HepG2 (cell line): Measurements from ENCODE around the gene LENEP. TPM values are rescaled to one million over a fixed set of nuclear protein-coding genes. Genes with fewer than 3 reads are reported as not detected.

Experiments
- CC2D1A ChIP-seq: sonication (generic); formaldehyde crosslinking; IDR thresholded peaks from 2 replicates; pipeline ENCODE4 v1.8.1; 2023; ENCODE audit warnings: mild to moderate bottlenecking, missing genetic modification reagents
- KMT2A ChIP-seq: sonication (generic); formaldehyde crosslinking; IDR thresholded peaks from 2 replicates; pipeline ENCODE4 v1.4.0; 2020; ENCODE audit warnings: missing genetic modification reagents
- MBD4 ChIP-seq: IDR thresholded peaks from 2 replicates; pipeline ENCODE4 v1.6.1; 2012; ENCODE audit warnings: low read length, inconsistent platforms, borderline replicate concordance
- MTA1 ChIP-seq: sonication (generic); formaldehyde crosslinking; IDR thresholded peaks from 2 replicates; pipeline ENCODE4 v1.4.0; 2020; ENCODE audit warnings: missing genetic modification reagents, mild to moderate bottlenecking, borderline replicate concordance
- NAIF1 ChIP-seq: sonication (generic); formaldehyde crosslinking; IDR thresholded peaks from 2 replicates; pipeline ENCODE4 v1.5.0; 2020; ENCODE audit warnings: mild to moderate bottlenecking, missing genetic modification reagents, borderline replicate concordance
- NFE2L2 ChIP-seq: fragments of 150-350 bp; IDR thresholded peaks from 2 replicates; pipeline ENCODE4 v1.6.1; 2014; ENCODE audit warnings: low read length
- NFKBIZ ChIP-seq: IDR thresholded peaks from 2 replicates; pipeline ENCODE4 v1.6.1; 2018; ENCODE audit warnings: missing genetic modification reagents, missing compliant biosample characterization
- RBM22 ChIP-seq: fragments of 200-400 bp; formaldehyde crosslinking; optimal IDR thresholded peaks from 2 replicates; pipeline ENCODE3; 2017; ENCODE audit warnings: mild to moderate bottlenecking, low read length, moderate library complexity
- SAFB2 ChIP-seq: sonication (generic); formaldehyde crosslinking; IDR thresholded peaks from 2 replicates; pipeline ENCODE4 v1.5.1; 2020; ENCODE audit warnings: missing genetic modification reagents, low read depth, mild to moderate bottlenecking, borderline replicate concordance
- UBTF ChIP-seq: sonication (generic); formaldehyde crosslinking; IDR thresholded peaks from 2 replicates; pipeline ENCODE4 v1.4.0; 2020; ENCODE audit warnings: mild to moderate bottlenecking, missing genetic modification reagents
- ZNF710 ChIP-seq: sonication (generic); formaldehyde crosslinking; IDR thresholded peaks from 2 replicates; pipeline ENCODE4 v1.5.0; 2020; ENCODE audit warnings: mild to moderate bottlenecking, missing genetic modification reagents, borderline replicate concordance
- ZSCAN5A ChIP-seq: sonication (generic); formaldehyde crosslinking; IDR thresholded peaks from 2 replicates; pipeline ENCODE4 v1.8.0; 2022; ENCODE audit warnings: mild to moderate bottlenecking, missing genetic modification reagents, borderline replicate concordance
- polyA plus RNA-seq, 8 experiments: library from polyadenylated mRNA; depleted of rRNA in 3 of 8; stranded (reverse) in 7 of 8; unstranded in 1 of 8; fragments of >200 nt; fragmentation: Illumina TruSeq in 4 of 8; extraction: Trizol in 4 of 8; gene quantifications; 2 replicates each; pipeline versions ENCODE4 v1.2.1 to v1.2.3, GENCODE V29; 2011 to 2016; ENCODE audit warnings: low read depth in 4 of 8, missing spikeins in 1 of 8, mixed read lengths in 1 of 8; ENCODE audit not compliant: insufficient read depth in 1 of 8
- total RNA-seq, 5 experiments: library from RNA; depleted of rRNA; stranded (reverse); fragments of >200 nt; fragmentation: Illumina TruSeq; extraction: Trizol; gene quantifications; 2 replicates each; pipeline ENCODE4 v1.2.3, GENCODE V29; 2016; ENCODE audit warnings: low read depth in 1 of 5
- TF ChIP-seq, protein P1 (sequence below): sonication (generic); formaldehyde crosslinking; IDR thresholded peaks from one replicate; pipeline ENCODE4 v1.5.1; 2020; ENCODE audit warnings: mild to moderate bottlenecking, missing genetic modification reagents; ENCODE audit errors: not compliant biosample characterization

The LENEP gene
- total and polyA plus RNA-seq, 2 of the 13 experiments (the other 11 are each of a cell fraction or from before 2014, with no cell fraction given) = 0.29 TPM; not detected in 1

DNA sequence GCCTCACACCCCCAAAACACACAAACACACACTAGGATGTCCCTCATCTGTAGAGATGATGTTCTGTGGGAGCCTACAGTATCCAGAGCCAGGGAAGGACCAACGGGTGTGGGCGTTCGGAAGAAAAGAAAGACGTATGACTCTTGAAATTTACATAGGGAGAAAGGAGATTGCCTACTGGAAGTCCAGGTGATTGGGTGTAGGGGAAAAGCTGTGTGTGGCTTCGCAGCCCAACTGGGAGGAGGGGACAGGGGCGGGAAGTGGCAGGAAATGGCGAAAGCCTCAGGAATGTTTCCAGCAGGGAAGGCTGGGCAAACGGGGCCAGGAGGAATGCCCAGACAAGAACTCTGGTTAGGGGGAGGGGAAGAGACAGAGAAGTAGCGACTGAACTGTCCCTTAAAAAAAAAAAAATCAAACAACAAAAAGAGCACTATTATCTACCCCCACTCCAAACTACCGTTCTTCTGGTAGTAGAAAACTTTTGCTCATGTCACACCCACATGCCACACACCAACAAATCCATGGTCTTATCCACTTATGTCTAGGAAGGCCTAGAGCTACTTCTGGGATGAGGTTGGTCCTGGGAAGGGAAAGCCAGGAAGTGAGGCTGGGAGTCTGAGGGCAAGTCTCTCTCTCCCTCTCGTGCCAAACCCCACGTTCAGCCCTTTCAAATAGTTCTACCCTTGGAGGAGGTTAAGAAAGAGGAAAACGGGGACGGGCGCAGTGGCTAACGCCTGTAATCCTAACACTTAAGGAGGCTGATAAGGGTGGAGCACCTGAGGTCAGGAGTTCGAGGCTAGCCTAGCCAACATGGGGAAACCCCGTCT lies 20.7 kb upstream of the LENEP start (continued):
- TF ChIP-seq CC2D1A (CRISPR knock-in tag) = no peak
- no peak for TF ChIP-seq MBD4
- peak; percentile 63; the same call in 1 of the 2 replicates for TF ChIP-seq NAIF1 (CRISPR knock-in tag)
- no peak for TF ChIP-seq ZSCAN5A
- no peak for TF ChIP-seq MTA1 (CRISPR knock-in tag)
- no peak for TF ChIP-seq RBM22
- no peak for TF ChIP-seq NFE2L2
- TF ChIP-seq ZNF710 (CRISPR knock-in tag) = no peak
- TF ChIP-seq, protein P1, sequence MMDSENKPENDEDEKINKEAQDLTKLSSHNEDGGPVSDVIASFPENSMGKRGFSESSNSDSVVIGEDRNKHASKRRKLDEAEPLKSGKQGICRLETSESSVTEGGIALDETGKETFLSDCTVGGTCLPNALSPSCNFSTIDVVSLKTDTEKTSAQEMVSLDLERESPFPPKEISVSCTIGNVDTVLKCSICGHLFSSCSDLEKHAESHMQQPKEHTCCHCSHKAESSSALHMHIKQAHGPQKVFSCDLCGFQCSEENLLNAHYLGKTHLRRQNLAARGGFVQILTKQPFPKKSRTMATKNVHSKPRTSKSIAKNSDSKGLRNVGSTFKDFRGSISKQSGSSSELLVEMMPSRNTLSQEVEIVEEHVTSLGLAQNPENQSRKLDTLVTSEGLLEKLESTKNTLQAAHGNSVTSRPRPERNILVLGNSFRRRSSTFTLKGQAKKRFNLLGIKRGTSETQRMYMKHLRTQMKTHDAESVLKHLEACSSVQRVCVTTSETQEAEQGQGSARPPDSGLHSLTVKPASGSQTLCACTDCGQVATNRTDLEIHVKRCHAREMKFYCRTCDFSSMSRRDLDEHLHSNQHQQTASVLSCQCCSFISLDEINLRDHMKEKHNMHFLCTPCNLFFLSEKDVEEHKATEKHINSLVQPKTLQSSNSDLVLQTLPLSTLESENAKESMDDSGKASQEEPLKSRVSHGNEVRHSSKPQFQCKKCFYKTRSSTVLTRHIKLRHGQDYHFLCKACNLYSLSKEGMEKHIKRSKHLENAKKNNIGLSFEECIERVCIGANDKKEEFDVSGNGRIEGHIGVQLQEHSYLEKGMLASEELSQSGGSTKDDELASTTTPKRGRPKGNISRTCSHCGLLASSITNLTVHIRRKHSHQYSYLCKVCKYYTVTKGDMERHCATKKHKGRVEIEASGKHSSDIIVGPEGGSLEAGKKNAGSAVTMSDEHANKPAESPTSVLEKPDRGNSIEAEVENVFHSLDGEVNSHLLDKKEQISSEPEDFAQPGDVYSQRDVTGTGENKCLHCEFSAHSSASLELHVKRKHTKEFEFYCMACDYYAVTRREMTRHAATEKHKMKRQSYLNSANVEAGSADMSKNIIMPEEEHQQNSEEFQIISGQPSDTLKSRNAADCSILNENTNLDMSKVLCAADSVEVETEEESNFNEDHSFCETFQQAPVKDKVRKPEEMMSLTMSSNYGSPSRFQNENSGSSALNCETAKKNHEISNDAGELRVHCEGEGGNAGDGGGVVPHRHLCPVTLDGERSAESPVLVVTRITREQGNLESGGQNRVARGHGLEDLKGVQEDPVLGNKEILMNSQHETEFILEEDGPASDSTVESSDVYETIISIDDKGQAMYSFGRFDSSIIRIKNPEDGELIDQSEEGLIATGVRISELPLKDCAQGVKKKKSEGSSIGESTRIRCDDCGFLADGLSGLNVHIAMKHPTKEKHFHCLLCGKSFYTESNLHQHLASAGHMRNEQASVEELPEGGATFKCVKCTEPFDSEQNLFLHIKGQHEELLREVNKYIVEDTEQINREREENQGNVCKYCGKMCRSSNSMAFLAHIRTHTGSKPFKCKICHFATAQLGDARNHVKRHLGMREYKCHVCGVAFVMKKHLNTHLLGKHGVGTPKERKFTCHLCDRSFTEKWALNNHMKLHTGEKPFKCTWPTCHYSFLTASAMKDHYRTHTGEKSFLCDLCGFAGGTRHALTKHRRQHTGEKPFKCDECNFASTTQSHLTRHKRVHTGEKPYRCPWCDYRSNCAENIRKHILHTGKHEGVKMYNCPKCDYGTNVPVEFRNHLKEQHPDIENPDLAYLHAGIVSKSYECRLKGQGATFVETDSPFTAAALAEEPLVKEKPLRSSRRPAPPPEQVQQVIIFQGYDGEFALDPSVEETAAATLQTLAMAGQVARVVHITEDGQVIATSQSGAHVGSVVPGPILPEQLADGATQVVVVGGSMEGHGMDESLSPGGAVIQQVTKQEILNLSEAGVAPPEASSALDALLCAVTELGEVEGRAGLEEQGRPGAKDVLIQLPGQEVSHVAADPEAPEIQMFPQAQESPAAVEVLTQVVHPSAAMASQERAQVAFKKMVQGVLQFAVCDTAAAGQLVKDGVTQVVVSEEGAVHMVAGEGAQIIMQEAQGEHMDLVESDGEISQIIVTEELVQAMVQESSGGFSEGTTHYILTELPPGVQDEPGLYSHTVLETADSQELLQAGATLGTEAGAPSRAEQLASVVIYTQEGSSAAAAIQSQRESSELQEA = no peak
- no peak for TF ChIP-seq SAFB2 (CRISPR knock-in tag)
- peak; percentile 76; the same call in 1 of the 2 replicates for TF ChIP-seq NFKBIZ
- TF ChIP-seq KMT2A (CRISPR knock-in tag) = no peak
- TF ChIP-seq UBTF (CRISPR knock-in tag) = peak; percentile 56; the same call in 1 of the 2 replicates
